ENCODE measurements around the gene AFF1.

The AFF1 gene

GRCh38 chr4:86927843-86928395 lies 6.9 kb upstream of the AFF1 start:
- H3K4me1 ChIP-seq (ENCODE audit: control insufficient read depth, low read depth, low read length): no peaks in the 10 kb centered on the region
- no peak overlapping the region for H3K4me3 ChIP-seq (ENCODE audit: low read length)
- H3K27ac ChIP-seq (ENCODE audit: low read length): no peak overlapping the region
- no peaks in the 10 kb centered on the region for H3K36me3 ChIP-seq (ENCODE audit: control insufficient read depth, low read depth, low read length)
- no peak overlapping the region for H3K9ac ChIP-seq (ENCODE audit: low read length)
- H3K27me3 ChIP-seq (ENCODE audit: control insufficient read depth, insufficient read depth, low read length): no peaks in the 10 kb centered on the region
- H3K9me3 ChIP-seq (ENCODE audit: control insufficient read depth, low read depth, low read length): no peaks in the 10 kb centered on the region

- Histone ChIP-seq H3K9ac (ENCODE audit: low read length) (no peak overlapping the region), H3K4me3 (ENCODE audit: low read length) (no peak overlapping the region)
These were observed 6.2 kb upstream of the AFF1 start for GRCh38 chr4:86928400-86929255.

GRCh38 chr4:86934147-86934770 lies 552 bp upstream of the AFF1 start:
- no peaks in the 10 kb centered on the region for H3K9me3 ChIP-seq (ENCODE audit: control insufficient read depth, low read depth, low read length)
- peaks cover 24% of the 10 kb centered on the region for H3K4me1 ChIP-seq (ENCODE audit: control insufficient read depth, low read depth, low read length)
- H3K4me3 ChIP-seq (ENCODE audit: low read length): peak overlapping the region; percentile 94
- H3K36me3 ChIP-seq (ENCODE audit: control insufficient read depth, low read depth, low read length): no peaks in the 10 kb centered on the region
- H3K27me3 ChIP-seq (ENCODE audit: control insufficient read depth, insufficient read depth, low read length): no peaks in the 10 kb centered on the region
- H3K9ac ChIP-seq (ENCODE audit: low read length): peak overlapping the region; percentile 44
- no peak overlapping the region for H3K27ac ChIP-seq (ENCODE audit: low read length)

More at GRCh38 chr4:86928400-86929255, 6.2 kb upstream of the AFF1 start:
- H3K9me3 ChIP-seq (ENCODE audit: control insufficient read depth, low read depth, low read length): no peaks in the 10 kb centered on the region
- peaks cover 1% of the 10 kb centered on the region for H3K4me1 ChIP-seq (ENCODE audit: control insufficient read depth, low read depth, low read length)
- no peaks in the 10 kb centered on the region for H3K27me3 ChIP-seq (ENCODE audit: control insufficient read depth, insufficient read depth, low read length)
- H3K36me3 ChIP-seq (ENCODE audit: control insufficient read depth, low read depth, low read length): no peaks in the 10 kb centered on the region
- H3K27ac ChIP-seq (ENCODE audit: low read length): no peak overlapping the region

GRCh38 chr4:86935566-86935852 lies 698 bp downstream of the AFF1 start:
- H3K27ac ChIP-seq (ENCODE audit: low read length): no peak overlapping the region
- no peaks in the 10 kb centered on the region for H3K27me3 ChIP-seq (ENCODE audit: control insufficient read depth, insufficient read depth, low read length)
- H3K9me3 ChIP-seq (ENCODE audit: control insufficient read depth, low read depth, low read length): no peaks in the 10 kb centered on the region
- H3K4me3 ChIP-seq (ENCODE audit: low read length): peak overlapping the region; percentile 94
- peaks cover 31% of the 10 kb centered on the region for H3K4me1 ChIP-seq (ENCODE audit: control insufficient read depth, low read depth, low read length)
- no peaks in the 10 kb centered on the region for H3K36me3 ChIP-seq (ENCODE audit: control insufficient read depth, low read depth, low read length)
- peak overlapping the region; percentile 79 for H3K9ac ChIP-seq (ENCODE audit: low read length)

GRCh38 chr4:86935853-86936733 lies 1.3 kb downstream of the AFF1 start:
- Histone ChIP-seq H3K36me3 (ENCODE audit: control insufficient read depth, low read depth, low read length) (no peaks in the 10 kb centered on the region), H3K4me1 (ENCODE audit: control insufficient read depth, low read depth, low read length) (peaks cover 31% of the 10 kb centered on the region), H3K27me3 (ENCODE audit: control insufficient read depth, insufficient read depth, low read length) (no peaks in the 10 kb centered on the region), H3K9me3 (ENCODE audit: control insufficient read depth, low read depth, low read length) (no peaks in the 10 kb centered on the region), H3K9ac (ENCODE audit: low read length) (peak overlapping the region; percentile 79), H3K4me3 (ENCODE audit: low read length) (peak overlapping the region; percentile 94), H3K27ac (ENCODE audit: low read length) (peak overlapping the region; percentile 76)

GRCh38 chr4:86938771-86939520 lies 4.1 kb downstream of the AFF1 start:
- Histone ChIP-seq H3K9me3 (ENCODE audit: control insufficient read depth, low read depth, low read length) (no peaks in the 10 kb centered on the region), H3K27me3 (ENCODE audit: control insufficient read depth, insufficient read depth, low read length) (no peaks in the 10 kb centered on the region), H3K36me3 (ENCODE audit: control insufficient read depth, low read depth, low read length) (no peaks in the 10 kb centered on the region), H3K4me3 (ENCODE audit: low read length) (peak overlapping the region; percentile 12), H3K9ac (ENCODE audit: low read length) (peak overlapping the region; percentile 7), H3K27ac (ENCODE audit: low read length) (no peak overlapping the region), H3K4me1 (ENCODE audit: control insufficient read depth, low read depth, low read length) (peaks cover 34% of the 10 kb centered on the region)

- no peaks in the 10 kb centered on the region for H3K27me3 ChIP-seq (ENCODE audit: control insufficient read depth, insufficient read depth, low read length)
- no peak overlapping the region for H3K27ac ChIP-seq (ENCODE audit: low read length)
- no peaks in the 10 kb centered on the region for H3K9me3 ChIP-seq (ENCODE audit: control insufficient read depth, low read depth, low read length)
- no peak overlapping the region for H3K4me3 ChIP-seq (ENCODE audit: low read length)
- H3K36me3 ChIP-seq (ENCODE audit: control insufficient read depth, low read depth, low read length): no peaks in the 10 kb centered on the region
- H3K4me1 ChIP-seq (ENCODE audit: control insufficient read depth, low read depth, low read length): peaks cover 41% of the 10 kb centered on the region
- H3K9ac ChIP-seq (ENCODE audit: low read length): no peak overlapping the region
These were observed 5.1 kb downstream of the AFF1 start for GRCh38 chr4:86939729-86940575.

GRCh38 chr4:86940920-86941460 lies 6.2 kb downstream of the AFF1 start:
- no peaks in the 10 kb centered on the region for H3K27me3 ChIP-seq (ENCODE audit: control insufficient read depth, insufficient read depth, low read length)
- no peaks in the 10 kb centered on the region for H3K36me3 ChIP-seq (ENCODE audit: control insufficient read depth, low read depth, low read length)
- H3K4me3 ChIP-seq (ENCODE audit: low read length): no peak overlapping the region
- H3K27ac ChIP-seq (ENCODE audit: low read length): no peak overlapping the region
- no peak overlapping the region for H3K9ac ChIP-seq (ENCODE audit: low read length)
- H3K9me3 ChIP-seq (ENCODE audit: control insufficient read depth, low read depth, low read length): no peaks in the 10 kb centered on the region
- peaks cover 49% of the 10 kb centered on the region for H3K4me1 ChIP-seq (ENCODE audit: control insufficient read depth, low read depth, low read length)

- no peak overlapping the region for H3K4me3 ChIP-seq (ENCODE audit: low read length)
- no peaks in the 10 kb centered on the region for H3K27me3 ChIP-seq (ENCODE audit: control insufficient read depth, insufficient read depth, low read length)
- no peaks in the 10 kb centered on the region for H3K36me3 ChIP-seq (ENCODE audit: control insufficient read depth, low read depth, low read length)
- no peak overlapping the region for H3K9ac ChIP-seq (ENCODE audit: low read length)
- H3K9me3 ChIP-seq (ENCODE audit: control insufficient read depth, low read depth, low read length): no peaks in the 10 kb centered on the region
- H3K4me1 ChIP-seq (ENCODE audit: control insufficient read depth, low read depth, low read length): peaks cover 47% of the 10 kb centered on the region
- no peak overlapping the region for H3K27ac ChIP-seq (ENCODE audit: low read length)
These were observed 7.4 kb downstream of the AFF1 start for GRCh38 chr4:86942185-86942666.

Measured in iPS-18a (cell line).